ENCODE results near the gene FUBP1.
"Not testable (repeated sequence)": the region's sequence is repeated elsewhere in the genome, so short reads cannot be mapped to it uniquely, and the experiment has no call there.

The FUBP1 gene

DNA sequence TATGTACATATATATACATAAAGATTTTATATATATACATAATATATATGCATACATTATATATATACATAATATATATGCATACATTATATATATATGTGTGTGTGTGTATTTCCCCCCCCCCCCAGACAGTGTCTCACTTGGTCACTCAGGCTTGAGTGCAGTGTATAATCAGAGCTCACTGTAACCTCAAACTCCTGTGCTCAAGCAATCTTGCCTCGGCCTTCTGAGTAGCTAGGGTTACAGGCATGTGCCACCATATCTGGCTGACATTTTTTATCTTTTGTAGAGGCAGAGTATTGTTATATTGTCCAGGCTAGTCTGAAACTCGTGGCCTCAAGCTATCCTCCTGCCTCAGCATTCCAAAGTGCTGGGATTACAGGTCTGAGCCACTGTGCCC lies 9.0 kb upstream of the FUBP1 start:
- DNase-seq = no peak

DNA sequence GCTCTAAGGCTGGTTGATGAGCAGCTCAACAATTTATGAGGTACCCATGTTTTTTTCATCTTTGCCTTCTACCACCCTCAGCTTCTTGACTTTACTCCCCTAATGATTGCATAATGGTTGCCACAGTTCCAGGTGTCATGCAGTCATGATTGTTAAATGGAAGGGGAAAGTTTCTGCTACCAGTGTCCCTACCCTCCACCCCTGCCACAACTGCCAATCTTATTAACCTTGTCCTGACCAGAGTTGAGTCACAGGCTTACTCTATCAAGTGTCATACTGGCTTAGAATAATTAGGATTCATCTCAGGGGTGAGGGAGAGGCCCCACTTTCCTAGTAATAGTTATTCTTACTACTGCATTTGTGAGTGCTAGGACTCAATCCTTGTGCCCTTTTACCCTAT lies 7.9 kb upstream of the FUBP1 start:
- DNase-seq = no peak

DNA sequence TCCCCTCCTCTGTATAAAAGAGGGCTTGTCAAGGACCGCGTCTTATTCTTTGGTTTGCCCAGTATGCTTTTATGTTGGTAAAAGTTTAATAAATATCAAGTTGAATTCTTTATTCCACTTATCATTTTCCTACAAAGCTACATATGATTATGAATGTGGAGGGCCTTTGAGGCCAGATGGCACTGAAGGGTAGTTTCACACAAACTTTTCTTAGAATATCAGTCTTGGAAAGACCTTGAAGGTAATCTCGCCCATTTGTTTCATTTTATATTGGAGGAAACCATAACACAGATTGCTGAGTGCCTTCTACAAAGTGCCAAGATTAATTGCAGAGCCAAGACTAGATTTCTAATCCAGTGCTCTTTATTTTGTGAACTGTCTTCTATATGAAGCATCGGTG lies 5.8 kb upstream of the FUBP1 start:
- DNase-seq = no peak

DNA sequence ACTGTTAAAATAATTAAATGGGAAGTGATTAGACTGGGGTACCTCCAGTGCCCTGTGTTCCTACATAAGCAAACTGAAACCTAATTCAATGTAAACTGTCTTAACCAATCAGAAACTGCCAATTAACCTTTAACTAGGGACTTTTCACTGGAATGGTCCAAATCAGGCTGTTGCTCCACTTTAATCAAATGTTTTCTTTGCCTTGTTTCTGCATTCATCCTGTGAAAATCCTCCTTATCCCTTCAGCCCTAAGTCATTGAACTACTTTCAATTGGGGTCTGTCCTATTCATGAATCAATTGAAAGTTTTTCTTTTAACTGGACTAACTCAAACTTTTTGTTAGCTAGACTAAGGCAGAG lies 5.1 kb upstream of the FUBP1 start:
- no peak for DNase-seq

GRCh38 chr1:77983352-77983996 lies 4.6 kb upstream of the FUBP1 start:
- DNase-seq = not testable (repeated sequence)

GRCh38 chr1:77978293-77978968 lies 441 bp downstream of the FUBP1 start:
- DNase-seq = peak; percentile 85

- no peak for DNase-seq
Measured at GRCh38 chr1:77977989-77978292, 931 bp downstream of the FUBP1 start.

DNA sequence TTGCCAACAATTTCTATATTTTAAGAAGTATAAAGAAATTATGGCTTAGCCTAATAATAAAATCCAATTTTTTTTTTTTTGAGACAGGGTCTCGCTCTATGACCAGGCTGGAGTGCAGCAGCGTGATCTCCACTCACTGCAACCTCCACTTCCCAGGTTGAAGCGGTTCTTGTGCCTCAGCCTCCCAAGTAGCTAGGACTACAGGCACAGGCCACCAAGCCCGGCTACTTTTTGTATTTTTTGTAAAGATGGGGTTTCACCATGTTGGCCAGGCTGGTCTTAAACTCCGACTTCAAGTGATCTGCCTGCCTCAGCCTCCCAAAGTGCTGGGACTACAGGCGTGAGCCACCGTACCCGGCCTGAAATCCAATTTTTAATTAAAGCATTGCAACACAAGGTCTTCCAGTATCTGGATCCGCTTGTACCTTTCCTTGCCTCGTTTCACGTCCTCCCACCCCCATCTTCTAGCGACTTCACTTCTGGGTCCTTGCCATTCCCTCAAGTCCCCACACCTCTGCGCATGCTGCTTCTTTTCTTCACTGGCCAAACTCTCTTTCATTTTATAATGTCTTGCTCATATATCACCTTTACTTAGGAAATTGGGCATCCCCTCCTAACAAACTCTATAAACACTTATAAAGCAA lies 2.3 kb downstream of the FUBP1 start:
- no peak for DNase-seq

- DNase-seq = no peak
Measured at GRCh38 chr1:77975907-77976306, 3.0 kb downstream of the FUBP1 start.

- DNase-seq = no peak
Measured at GRCh38 chr1:77975386-77975785, 3.5 kb downstream of the FUBP1 start.

DNA sequence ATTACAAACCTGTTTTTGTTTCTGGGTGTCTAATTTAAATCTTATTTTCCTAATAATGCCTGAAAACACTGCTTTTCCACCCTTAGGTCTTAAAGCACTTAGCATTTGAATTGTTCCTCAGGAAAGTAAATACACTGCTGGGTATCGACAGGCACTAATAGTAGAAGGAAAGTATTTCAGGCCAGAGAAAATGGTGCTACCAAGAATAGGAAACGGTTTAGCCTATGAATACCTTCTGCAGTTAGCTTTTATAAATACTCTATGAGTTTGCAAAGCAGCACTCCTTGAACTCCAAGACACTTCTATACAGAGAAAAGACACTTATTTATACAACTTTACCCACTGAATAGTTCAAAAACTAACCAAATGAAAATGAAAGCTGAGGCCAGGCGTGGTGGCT lies 6.8 kb downstream of the FUBP1 start:
- DNase-seq = no peak

- DNase-seq = no peak
Measured at GRCh38 chr1:77970192-77970591, 8.7 kb downstream of the FUBP1 start.

- no peak for DNase-seq
Measured at GRCh38 chr1:77966291-77966690, 12.6 kb downstream of the FUBP1 start.

- no peak for DNase-seq
Measured at GRCh38 chr1:77961392-77961791, 17.5 kb downstream of the FUBP1 start.

DNA sequence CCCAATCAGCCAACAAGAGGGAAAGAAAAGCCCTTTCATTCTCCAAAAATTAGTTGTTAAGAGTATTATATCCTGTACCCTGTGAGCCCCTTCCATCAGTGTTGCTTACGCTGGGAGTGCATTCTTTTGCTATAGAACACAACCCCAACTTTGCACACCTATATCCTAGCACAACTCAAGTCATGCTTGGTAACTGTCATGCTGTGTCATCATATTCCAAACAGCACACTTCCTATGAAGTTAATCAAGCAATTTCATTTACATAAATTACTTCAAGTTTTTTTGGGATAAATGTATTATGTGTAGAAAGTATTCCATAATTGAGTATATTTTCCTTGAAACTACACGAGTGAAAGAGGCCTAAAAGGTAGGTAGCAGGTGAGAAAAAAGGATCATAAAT lies 20.0 kb downstream of the FUBP1 start:
- no peak for DNase-seq

DNA sequence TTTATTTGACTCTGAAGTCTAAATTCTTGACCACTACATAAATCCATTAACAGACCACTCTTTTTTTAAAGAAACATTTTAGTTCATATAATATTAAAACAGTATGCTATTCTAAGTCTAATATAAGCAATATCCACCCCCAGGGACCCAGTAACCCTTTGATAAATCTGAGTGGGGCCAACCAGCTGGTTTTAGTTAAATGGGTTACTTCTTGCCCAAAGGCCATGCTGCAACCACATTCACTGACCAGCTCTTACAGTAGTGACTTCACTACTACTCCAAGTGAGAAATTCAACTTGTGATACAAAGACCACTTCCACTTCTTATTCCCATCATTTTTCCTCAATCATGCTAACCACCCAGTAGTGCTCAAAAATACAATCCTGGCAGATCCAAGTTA lies 20.5 kb downstream of the FUBP1 start:
- DNase-seq = no peak

DNA sequence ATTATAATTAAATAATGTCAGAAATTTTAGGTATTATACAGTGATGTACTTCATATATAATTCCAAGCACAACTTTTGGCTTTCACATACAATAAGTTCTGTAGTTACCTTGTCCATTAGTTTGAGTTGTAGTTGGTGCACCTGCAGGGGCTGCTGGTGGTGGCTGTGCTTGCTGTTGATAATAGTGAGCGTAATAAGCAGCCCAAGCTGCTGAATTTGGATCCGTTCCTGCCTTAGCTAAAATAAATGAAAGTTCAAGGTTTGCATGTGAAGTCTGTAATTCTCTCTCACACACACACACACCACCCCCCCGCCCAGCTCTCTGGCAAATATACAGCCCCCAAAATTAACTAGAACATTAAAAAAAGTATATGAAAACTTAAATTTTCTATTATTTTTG lies 22.4 kb downstream of the FUBP1 start:
- DNase-seq = no peak

- no peak for DNase-seq
Measured at GRCh38 chr1:77955709-77956108, 23.2 kb downstream of the FUBP1 start.

DNA sequence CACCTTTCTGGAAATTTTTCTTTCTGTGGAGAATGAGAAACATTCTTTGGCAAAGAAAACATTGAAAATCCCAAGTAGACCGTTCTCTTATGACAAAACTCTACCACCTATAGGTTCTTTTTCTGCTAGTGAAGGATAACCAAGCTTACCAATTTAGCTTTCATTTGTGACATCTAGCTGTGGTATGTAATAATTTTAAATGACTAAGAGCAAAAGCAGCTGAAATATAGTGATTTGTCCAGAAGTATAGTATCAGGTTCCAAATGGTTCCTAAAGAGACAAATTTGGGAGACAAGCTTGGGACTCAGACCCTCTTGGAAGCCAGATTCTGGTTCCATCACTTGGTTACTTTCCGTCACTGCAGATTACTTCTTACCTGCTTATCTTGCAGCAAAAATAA lies 24.4 kb downstream of the FUBP1 start:
- DNase-seq = no peak

DNA sequence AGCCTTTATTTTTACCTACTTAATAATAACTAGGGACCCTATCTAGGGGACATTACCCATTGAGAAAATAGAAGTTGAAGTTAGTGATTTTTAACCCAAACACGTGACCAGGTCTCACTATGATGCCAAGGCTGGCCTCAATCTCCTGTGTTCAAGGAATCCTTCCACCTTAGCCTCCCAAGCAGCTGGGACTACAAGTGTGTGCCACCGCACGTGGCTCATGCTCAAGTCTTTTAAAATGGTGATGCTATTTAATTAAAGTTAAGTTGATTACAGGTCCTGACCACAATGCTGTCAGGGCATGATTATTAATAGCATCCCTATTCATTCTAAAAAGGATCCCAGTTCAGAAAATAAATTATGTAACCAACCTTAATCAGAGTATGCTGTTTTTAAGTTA lies 25.0 kb downstream of the FUBP1 start:
- no peak for DNase-seq

DNA sequence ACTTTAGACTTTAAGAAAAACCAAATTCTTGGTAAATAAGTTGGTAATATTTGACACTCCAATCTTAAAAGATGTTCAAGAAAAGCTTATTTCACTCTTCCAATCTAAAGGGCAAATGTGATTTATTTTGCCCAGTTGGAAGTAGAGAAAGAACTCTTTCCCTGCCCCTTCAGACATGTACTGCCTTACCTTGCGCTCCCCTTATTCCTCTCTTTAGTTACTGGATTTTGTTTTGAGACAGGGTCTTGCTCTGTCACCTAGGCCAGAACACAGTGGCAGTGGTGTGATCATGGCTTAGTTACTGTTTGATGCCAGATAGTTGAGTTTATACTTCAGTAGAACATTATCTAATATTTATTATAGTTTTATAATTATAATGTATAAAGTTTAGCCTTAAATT lies 27.5 kb downstream of the FUBP1 start:
- DNase-seq = no peak

DNA sequence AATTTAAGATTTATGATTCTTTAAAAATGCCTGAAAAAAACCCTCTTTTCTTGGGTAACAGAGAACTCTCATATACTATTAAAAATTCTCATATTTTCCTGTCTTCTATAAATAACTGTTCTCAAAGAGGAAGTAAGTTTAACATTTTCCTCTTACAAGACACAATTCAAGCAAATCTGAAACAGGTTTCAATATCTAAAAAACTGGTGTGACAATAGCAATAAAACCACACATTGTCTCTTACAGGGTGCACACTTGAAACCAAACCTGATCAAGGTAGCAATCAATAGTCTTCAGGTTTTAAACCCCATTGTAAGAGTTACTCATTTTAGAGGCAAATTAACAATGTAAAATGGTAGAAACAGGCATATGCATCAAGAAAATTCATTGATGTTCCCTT lies 28.0 kb downstream of the FUBP1 start:
- DNase-seq = no peak

DNA sequence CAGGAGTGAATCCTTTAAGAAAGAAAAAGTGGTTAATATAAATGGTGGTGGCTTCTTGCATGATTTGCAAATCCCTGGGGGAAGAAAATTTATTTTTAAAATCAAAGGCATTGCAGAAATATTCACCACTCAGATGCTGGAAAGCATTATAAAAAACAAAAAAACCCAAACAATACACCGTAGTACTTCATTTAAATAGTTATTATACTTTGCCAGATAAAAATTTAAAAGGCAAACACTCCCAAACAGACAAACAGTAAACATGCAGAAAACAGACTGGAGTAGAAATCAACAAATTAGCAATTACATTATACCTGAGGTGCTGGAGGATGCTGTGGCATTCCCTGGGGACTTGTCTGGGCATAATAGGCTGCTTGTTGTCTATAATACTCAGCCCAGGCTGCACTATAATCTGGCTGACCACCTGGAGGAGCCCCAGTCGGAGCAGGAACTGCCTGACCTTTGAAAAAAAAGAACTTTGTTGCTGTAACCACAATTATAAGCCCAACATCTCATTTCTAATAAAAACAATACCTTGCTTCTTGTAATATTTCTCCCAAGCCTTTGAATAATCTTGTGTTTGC lies 29.9 kb downstream of the FUBP1 start:
- DNase-seq = no peak

DNA sequence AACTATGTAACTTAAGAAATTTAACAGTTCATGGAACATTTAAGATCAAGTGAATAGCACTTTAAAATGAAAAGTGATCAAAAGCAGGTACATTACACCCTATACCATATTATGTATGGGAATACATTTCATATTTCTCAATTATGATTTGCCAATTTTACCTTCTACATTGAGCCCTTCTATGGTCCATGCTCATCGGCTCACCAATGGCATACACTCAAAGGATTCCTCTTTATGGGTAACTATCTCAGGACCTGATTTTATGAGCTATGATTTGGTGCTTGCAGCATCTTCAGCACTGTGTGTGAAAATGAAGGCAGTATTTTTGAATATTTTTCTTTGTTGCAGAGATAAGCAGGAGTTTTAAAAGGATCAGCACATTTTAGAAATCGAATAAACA lies 33.5 kb downstream of the FUBP1 start:
- DNase-seq = no peak

All from NCI-H345 (cell line).